PFSK-1 (cell line): ENCODE data around the gene KCNIP3.

Experiments used
- FOXP2 ChIP-seq: optimal IDR thresholded peaks from 2 replicates; pipeline ENCODE3; 2011; ENCODE audit warnings: borderline replicate concordance, control low read depth, inconsistent platforms; ENCODE audit not compliant: insufficient read depth; ENCODE audit errors: extremely low read length, extremely low read depth
- POLR2AphosphoS5 ChIP-seq: IDR thresholded peaks from 2 replicates; pipeline ENCODE4 v1.6.1; 2012; ENCODE audit warnings: low read depth, mild to moderate bottlenecking, control low read depth, low read length, moderate library complexity
- REST ChIP-seq, 2 experiments: IDR thresholded peaks; 2 replicates each; pipeline versions ENCODE4 v1.6.1 to v1.8.0; 2011 to 2012; ENCODE audit warnings: low read depth in 2 of 2, low read length in 2 of 2, control low read depth in 1 of 2, inconsistent platforms in 1 of 2, mild to moderate bottlenecking in 1 of 2, moderate library complexity in 1 of 2; ENCODE audit not compliant: insufficient read depth in 1 of 2
- SIN3A ChIP-seq: IDR thresholded peaks from 2 replicates; pipeline ENCODE4 v1.6.1; 2012; ENCODE audit warnings: mild to moderate bottlenecking, low read length, moderate library complexity, borderline replicate concordance; ENCODE audit not compliant: insufficient read depth
- TAF1 ChIP-seq: IDR thresholded peaks from 2 replicates; pipeline ENCODE4 v1.6.1; 2012; ENCODE audit warnings: low read length, control low read depth, borderline replicate concordance; ENCODE audit not compliant: insufficient read depth

KCNIP3 gene

GRCh38 chr2:95313296-95314131 is 16.4 kb downstream of the KCNIP3 start:
- TF ChIP-seq SIN3A: no peak
- TF ChIP-seq FOXP2: no peak
- no peak for TF ChIP-seq TAF1
- no peak for TF ChIP-seq POLR2AphosphoS5
- no peak for TF ChIP-seq REST (IDR thresholded peaks at IDR 0.05; ENCODE audit: insufficient read depth in 1 of 2, low read depth in 2 of 2, low read length in 2 of 2)

DNA sequence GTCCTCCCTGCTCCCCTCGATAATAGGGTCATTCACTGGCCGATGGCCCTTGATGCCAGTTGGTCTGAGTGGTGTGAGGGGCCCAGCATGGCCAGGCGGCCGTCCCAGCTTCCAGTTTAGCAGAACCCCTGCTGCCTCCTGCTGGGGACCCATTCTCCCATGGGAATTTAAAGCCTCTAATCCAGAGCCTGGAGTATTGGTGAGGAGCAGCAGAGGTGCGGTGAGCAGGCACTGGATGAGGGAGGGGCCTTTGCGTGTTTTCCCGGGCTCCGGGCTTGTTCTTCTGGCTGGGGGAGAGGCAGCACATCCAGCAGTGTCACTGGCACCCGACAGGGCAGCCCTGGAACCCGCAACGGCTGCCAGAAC is 17.4 kb downstream of the KCNIP3 start:
- TF ChIP-seq TAF1 (no peak), SIN3A (no peak), FOXP2 (no peak), REST (IDR thresholded peaks at IDR 0.05; ENCODE audit: insufficient read depth in 1 of 2, low read depth in 2 of 2, low read length in 2 of 2) (no peak), POLR2AphosphoS5 (no peak)

DNA sequence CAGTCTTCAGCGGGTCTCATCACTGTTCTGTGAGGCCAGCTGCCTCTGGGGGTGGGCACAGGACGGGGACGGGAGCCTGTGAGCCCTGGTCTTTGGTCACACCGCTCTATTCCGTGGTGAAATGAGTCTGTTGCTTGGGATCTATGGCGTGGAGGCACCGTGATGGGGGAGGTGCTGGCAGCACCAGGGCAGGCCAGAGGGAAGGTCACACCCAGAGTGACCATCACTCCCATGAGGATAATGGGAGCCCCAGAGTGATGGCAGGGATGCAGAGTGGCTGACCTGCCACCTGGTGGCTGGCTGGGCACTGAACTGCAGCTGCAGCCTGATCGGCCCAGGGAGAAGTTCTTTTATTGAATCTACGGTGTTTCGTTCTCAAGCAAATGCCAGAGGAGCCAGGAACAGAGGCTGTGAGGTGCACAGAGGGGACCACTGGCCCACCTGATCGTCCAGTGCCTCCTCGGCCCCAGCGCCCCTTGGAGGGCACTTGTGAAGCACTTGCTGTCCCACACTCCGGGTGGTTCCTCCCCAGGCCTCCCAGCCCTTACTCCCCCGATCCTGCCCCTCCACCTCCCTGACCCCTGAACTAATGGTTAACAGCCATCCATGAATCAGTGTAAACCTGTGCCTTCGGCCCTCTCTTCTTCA is 17.9 kb downstream of the KCNIP3 start:
- TF ChIP-seq SIN3A (no peak), REST (IDR thresholded peaks at IDR 0.05; ENCODE audit: insufficient read depth in 1 of 2, low read depth in 2 of 2, low read length in 2 of 2) (no peak), FOXP2 (no peak), TAF1 (no peak), POLR2AphosphoS5 (no peak)

DNA sequence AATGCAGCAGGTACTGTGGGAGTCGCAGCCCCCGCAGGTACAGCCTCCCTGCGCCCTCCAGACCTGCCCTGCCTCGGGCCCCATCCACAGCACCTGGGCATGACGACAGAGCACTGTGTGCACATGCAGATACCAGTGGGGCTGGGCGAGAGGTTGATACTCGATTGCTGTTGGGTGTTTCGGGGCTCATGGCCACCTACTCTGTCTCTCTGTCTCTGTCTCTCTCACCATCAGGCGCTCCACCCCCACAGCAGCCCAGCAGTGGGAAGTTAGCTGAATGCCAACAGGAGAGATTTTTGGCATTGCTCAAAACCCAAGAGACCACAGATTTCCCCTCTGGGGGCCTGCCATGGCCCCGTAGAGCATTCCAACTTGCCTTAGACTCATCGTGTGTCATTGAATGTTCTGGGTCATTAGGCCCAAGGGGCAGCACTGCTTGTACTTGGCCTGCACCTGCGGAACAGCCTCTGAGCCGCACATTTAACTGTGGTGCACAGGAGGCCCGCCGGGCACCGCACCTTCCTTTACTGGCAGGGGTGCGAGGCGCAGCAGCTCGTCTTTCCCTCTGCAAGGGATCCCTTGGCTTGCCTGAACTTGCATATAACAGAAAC is 18.8 kb downstream of the KCNIP3 start:
- no peak for TF ChIP-seq TAF1
- TF ChIP-seq SIN3A: no peak
- TF ChIP-seq REST (IDR thresholded peaks at IDR 0.05; ENCODE audit: insufficient read depth in 1 of 2, low read depth in 2 of 2, low read length in 2 of 2): no peak
- no peak for TF ChIP-seq POLR2AphosphoS5
- no peak for TF ChIP-seq FOXP2
